Mucosa of stomach (tissue), 1 donor: Measurements from ENCODE around the gene EXOSC9.

ENCODE experiments used
- H3K27me3 ChIP-seq: one replicate; pipeline ENCODE4 v1.7.0; 2013; ENCODE audit warnings: mild to moderate bottlenecking, low read length; ENCODE audit not compliant: control insufficient read depth, insufficient read depth
- H3K36me3 ChIP-seq: one replicate; pipeline ENCODE4 v1.7.0; 2013; ENCODE audit warnings: low read length; ENCODE audit not compliant: control insufficient read depth, insufficient read depth
- H3K4me1 ChIP-seq: one replicate; pipeline ENCODE4 v1.7.0; 2013; ENCODE audit warnings: mild to moderate bottlenecking, low read length; ENCODE audit not compliant: control insufficient read depth, insufficient read depth
- H3K4me3 ChIP-seq: one replicate; pipeline ENCODE4 v1.7.0; 2013; ENCODE audit warnings: low read length
- H3K9ac ChIP-seq: one replicate; pipeline ENCODE4 v1.7.0; 2013; ENCODE audit warnings: mild to moderate bottlenecking, low read length, moderate library complexity
- H3K9me3 ChIP-seq: one replicate; pipeline ENCODE4 v1.7.0; 2013; ENCODE audit warnings: mild to moderate bottlenecking, low read length, moderate library complexity; ENCODE audit not compliant: control insufficient read depth
- donor health status: Pancreatic carcinoma.

EXOSC9 gene

DNA sequence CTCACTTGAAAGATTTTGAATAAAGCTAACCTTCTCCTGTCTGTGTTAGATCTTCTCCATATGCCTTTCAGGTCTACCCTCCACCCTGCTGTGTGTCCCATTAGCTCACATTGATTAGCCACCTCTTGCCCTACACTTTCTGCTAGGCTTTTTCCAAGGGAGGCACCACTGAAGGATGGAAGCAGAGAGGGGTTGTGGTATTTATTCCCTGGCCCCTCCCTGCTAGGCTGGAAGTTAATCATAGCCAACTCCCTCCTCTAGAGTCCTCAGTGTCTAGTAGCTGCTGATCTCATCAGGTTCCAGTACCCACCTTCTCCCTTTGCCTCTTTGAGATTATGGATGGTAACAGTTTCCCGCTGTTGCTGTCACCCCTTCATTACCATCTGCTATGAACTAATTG, 27.2 kb upstream of the EXOSC9 start:
- Histone ChIP-seq H3K9ac (no peak overlapping the region), H3K4me1 (no peaks in the 10 kb centered on the region), H3K36me3 (no peaks in the 10 kb centered on the region), H3K27me3 (no peaks in the 10 kb centered on the region), H3K4me3 (no peak overlapping the region), H3K9me3 (no peaks in the 10 kb centered on the region)

DNA sequence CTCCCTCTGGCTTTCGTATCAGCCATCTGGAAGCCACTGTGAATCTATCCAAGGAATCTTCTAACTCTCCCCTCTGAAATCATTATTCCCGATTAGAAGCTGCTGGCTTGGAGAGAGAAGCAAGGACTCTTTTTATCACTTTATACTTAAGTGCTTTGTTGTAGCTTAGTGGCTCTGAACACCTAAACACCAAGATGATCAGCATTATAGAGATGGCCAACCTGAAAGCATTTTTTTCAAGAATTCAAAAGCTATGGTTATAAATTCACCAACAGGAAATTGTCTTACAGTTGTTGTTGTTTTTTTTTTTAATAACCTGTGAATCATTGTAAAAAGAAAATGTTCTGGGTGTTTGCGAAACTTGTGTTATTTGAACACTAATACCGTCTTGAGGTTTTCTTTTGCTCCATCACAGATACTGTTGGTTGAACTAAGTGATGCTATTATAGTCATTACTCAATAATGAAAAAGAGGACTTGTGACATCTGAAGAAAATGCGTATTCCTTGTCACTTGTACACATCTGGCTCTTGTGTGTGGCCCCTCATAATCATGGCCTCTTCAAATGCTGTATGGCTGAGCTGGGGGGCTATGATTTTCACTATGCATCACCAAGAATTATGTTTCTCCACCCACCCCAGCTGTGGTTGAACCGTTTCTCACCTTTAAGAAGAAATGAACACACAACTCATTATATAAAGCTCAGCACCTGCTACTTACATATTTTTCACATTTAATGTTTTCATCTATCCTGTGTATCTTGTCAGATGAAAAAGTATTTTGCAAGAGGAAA, 24.3 kb upstream of the EXOSC9 start:
- Histone ChIP-seq H3K36me3 (no peaks in the 10 kb centered on the region), H3K9ac (no peak overlapping the region), H3K9me3 (no peaks in the 10 kb centered on the region), H3K4me1 (no peaks in the 10 kb centered on the region), H3K27me3 (no peaks in the 10 kb centered on the region), H3K4me3 (no peak overlapping the region)

DNA sequence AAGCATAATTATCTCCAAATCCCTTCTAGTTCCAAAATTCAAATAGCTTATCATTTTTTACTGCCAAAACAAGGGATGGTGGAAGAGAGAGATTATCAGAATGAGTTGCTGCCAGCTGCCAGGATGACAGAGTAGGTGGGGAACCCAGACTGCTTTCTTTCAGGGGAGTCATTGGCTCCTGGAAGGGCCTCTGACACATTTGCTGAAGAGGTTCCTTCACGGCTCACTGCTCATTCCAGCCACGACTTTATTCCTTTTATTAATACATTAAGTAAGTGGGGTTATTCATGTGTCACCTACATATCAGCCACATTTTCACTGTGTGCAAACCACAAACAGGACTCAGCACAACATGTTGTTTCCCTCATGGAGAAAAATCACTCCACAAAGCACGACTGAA, 23.5 kb upstream of the EXOSC9 start:
- Histone ChIP-seq H3K36me3 (no peaks in the 10 kb centered on the region), H3K4me1 (no peaks in the 10 kb centered on the region), H3K4me3 (no peak overlapping the region), H3K9me3 (no peaks in the 10 kb centered on the region), H3K9ac (no peak overlapping the region), H3K27me3 (no peaks in the 10 kb centered on the region)

DNA sequence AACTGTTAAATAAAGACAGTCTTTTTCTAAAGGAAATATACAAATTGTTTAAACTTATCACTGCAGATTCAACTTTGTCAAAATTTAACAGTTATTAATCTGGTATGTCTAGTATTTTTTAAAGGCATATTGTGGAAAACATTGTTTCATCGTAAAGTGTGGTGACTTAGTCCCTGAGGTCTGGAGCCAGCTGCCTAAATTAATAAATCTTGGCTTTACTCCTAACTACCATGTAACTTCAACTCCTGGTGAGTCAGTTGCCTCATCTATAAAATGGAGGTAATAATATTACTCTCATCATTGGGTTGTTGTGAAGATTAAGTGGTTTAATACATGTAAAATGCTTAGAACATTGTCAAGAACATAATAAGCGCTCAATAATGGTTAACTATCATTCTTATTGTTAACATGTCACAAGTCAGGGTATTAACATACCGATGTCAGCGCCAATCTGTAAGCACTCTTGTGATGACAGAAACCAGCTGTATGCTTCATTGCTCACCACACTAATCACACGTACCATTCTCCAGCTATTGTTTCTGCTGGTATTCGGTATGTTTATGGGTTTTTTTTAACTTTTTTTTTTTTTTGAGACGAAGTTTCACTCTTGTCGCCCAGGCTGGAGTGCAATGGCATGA, 22.0 kb upstream of the EXOSC9 start:
- Histone ChIP-seq H3K27me3 (no peaks in the 10 kb centered on the region), H3K4me3 (no peak overlapping the region), H3K9ac (no peak overlapping the region), H3K36me3 (no peaks in the 10 kb centered on the region), H3K9me3 (no peaks in the 10 kb centered on the region), H3K4me1 (no peaks in the 10 kb centered on the region)

DNA sequence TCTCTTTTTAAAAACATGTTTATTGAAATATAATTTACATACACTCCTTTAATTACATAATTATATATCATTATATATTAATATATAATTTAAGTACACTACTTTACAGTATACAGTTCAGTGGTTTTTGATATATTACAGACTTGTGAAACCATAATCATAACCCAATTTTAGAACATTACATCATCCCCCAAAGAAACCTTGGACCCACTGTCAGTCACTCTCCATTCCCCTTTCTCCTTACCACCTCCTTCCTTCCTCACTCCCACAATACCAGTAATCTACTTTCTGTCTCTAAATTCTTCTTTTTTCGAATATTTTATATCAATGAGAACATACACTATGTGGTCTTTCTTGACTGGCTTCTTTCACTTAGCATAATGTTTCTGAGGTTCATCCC, 17.9 kb upstream of the EXOSC9 start:
- Histone ChIP-seq H3K9ac (no peak overlapping the region), H3K4me3 (no peak overlapping the region), H3K27me3 (peaks cover 3% of the 10 kb centered on the region), H3K4me1 (no peaks in the 10 kb centered on the region), H3K9me3 (no peaks in the 10 kb centered on the region), H3K36me3 (no peaks in the 10 kb centered on the region)

DNA sequence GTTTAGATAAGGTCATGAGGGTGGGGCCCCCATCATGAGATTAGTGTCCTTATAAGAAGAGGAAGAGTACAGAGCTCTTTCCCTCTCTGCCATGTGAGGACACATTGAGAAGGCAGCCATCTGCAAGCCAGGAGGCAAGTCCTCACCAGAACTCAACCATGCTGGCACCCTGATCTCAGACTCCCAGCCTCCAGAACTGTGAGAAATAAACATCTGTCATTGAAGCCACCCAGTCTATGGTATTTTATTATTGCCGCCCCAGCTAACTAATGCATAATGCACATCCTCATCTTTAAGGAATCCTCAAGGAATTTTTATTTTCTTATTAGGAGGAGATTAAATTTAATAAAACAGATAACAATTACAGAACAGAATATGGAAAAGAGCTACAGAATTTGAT, 16.7 kb upstream of the EXOSC9 start:
- Histone ChIP-seq H3K4me3 (no peak overlapping the region), H3K27me3 (peaks cover 3% of the 10 kb centered on the region), H3K36me3 (no peaks in the 10 kb centered on the region), H3K4me1 (no peaks in the 10 kb centered on the region), H3K9ac (no peak overlapping the region), H3K9me3 (no peaks in the 10 kb centered on the region)

DNA sequence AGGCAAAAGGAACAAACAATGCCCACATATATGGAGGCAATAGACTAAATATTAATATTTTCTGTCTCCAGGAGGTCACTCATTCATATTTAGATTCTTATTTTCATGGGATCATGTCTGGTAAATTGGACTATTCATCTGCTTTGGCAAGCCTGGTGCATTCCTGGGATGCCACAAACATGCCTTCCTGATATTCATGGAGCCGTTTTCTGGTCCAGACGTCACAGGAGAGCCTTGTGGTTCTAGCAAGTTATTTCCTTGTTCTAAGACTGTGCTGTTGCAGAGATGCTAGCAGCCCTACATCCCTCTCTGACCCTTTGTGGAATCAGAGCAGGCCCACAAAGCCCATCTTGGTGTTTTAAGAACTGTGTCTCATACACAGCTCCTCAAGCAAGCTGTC, 16.1 kb upstream of the EXOSC9 start:
- Histone ChIP-seq H3K4me3 (no peak overlapping the region), H3K9ac (no peak overlapping the region), H3K9me3 (no peaks in the 10 kb centered on the region), H3K4me1 (no peaks in the 10 kb centered on the region), H3K36me3 (no peaks in the 10 kb centered on the region), H3K27me3 (peaks cover 3% of the 10 kb centered on the region)

DNA sequence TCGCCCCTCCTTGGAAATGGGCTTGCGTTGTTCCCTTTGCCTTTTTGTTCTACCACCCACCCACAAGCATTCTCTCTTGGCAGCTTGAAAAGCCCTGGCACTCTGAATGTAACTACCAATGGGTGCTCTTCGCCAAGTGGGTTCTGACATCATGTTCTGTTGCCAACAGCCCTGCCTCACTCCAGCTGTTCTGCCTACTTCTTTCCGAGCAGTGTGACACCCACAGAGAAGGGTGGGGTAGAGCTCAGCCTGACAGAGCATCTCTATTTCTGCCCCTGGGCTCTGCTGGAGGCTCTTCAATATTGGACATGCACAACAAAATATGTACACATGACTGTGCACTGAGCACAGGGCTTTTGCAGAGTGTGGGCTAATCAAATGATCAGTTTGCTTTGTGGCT, 15.6 kb upstream of the EXOSC9 start:
- H3K9ac ChIP-seq, result no peak overlapping the region

DNA sequence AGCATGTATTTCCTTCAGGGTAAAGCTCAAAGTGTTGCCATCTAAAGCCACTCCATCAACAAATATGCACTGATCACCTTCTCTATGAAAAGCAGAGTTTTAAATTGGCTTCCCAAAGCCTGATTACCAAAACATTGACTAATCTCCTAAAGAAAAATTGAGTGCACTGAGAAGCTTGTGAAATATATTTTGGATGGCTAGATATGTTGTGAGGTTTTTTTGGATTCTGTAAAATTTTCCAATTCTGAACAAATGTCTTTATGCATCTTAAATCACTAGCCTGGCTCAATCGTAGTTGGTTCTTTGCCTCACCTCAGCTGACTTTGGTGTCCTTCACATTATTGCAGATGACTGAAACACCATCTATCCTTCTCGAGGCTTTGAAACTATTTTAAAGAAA, 14.9 kb upstream of the EXOSC9 start:
- H3K9me3 ChIP-seq, result no peaks in the 10 kb centered on the region
- no peaks in the 10 kb centered on the region for H3K36me3 ChIP-seq
- no peaks in the 10 kb centered on the region for H3K4me1 ChIP-seq
- H3K4me3 ChIP-seq, result no peak overlapping the region
- H3K27me3 ChIP-seq, result peaks cover 3% of the 10 kb centered on the region
- H3K9ac ChIP-seq, result no peak overlapping the region

More for the DNA sequence above, 15.6 kb upstream of the EXOSC9 start:
- Histone ChIP-seq H3K9me3 (no peaks in the 10 kb centered on the region), H3K4me3 (no peak overlapping the region), H3K27me3 (peaks cover 3% of the 10 kb centered on the region), H3K4me1 (no peaks in the 10 kb centered on the region), H3K36me3 (no peaks in the 10 kb centered on the region)

DNA sequence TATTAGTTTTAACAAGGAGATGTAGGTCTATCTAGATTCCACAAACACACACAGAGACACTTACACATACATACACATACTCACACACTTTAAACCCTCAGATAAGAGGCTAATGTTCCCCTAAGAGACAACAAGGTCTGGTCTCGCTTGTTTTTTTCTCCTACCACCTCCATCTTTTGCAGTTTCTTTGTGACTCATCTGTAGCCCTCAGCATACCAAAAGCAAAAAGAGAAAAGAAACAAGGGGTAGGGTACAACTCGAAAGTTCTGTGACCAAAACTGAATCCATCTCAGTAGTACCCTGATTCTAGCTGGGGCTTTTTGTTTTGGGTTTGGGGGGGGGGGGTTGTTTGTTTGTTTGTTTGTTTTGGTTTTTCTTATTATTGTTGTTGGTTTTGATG, 12.2 kb upstream of the EXOSC9 start:
- H3K9me3 ChIP-seq, result no peaks in the 10 kb centered on the region
- H3K36me3 ChIP-seq, result no peaks in the 10 kb centered on the region
- no peaks in the 10 kb centered on the region for H3K4me1 ChIP-seq
- no peak overlapping the region for H3K9ac ChIP-seq
- H3K27me3 ChIP-seq, result peaks cover 3% of the 10 kb centered on the region
- no peak overlapping the region for H3K4me3 ChIP-seq

DNA sequence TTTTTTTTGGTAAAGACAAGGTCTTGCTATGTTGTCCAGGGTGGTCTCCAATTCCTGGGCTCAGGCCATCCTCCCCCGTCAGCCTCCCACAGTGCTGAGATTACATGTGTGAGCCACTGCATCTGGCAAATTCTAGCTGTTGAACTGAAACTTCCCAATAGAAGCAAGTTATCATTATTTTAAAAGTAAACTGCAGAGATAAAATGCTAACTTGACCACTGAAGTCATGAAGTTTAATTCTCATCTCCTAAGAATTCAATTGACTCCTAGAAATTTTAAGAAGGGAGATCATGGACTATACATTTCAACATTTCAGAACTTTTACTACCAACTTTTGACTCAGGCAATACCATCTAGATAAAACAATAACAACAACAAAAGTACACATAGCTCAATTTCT, 11.7 kb upstream of the EXOSC9 start:
- no peaks in the 10 kb centered on the region for H3K36me3 ChIP-seq
- peaks cover 3% of the 10 kb centered on the region for H3K27me3 ChIP-seq
- no peak overlapping the region for H3K4me3 ChIP-seq
- H3K9ac ChIP-seq, result no peak overlapping the region
- no peaks in the 10 kb centered on the region for H3K4me1 ChIP-seq
- no peaks in the 10 kb centered on the region for H3K9me3 ChIP-seq

DNA sequence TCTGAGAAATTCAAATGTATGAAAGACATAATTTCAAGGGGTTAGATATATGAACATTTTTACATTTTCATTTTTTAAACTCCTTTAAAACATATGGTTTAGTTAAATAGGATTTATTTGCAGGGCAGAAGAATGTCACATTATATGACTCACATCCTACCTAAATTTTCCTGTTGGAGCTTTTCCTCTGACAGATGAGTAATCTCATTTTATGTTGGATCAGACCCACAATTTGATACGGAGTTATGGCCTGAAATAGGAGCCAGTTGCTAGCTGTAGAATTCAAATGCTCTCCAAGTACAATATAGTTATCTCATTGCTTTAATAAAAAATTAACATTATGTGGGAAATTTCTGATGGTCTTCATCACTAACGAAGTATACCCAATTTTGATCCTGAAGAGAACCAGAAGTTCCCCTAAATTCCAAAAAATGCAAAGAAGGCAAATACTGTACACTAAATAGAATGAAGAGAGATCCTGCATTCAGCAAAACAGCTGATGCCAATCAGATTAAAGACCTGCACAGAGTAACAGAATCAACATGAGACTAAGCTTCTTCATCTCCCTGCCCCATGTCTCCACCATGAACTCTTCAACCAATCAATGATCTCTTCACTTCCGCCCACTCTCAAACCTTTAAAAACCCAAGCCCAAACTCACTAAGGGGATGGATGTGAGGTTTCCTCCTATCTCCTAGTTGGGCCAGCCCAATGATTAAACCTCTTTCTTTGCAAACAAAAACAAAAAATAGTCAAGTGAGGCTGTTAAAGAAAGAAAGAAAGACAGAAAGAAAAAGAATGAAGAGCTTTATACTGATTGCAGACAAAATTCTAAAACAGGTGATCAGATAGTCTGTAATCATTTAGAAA, 10.9 kb upstream of the EXOSC9 start:
- no peaks in the 10 kb centered on the region for H3K9me3 ChIP-seq
- peaks cover 3% of the 10 kb centered on the region for H3K27me3 ChIP-seq
- H3K4me1 ChIP-seq, result no peaks in the 10 kb centered on the region
- no peak overlapping the region for H3K4me3 ChIP-seq
- no peak overlapping the region for H3K9ac ChIP-seq
- H3K36me3 ChIP-seq, result no peaks in the 10 kb centered on the region
